Endothelial cell of umbilical vein (primary cell): ENCODE measurements around the gene CSRP1. TPM values are rescaled to one million over a fixed set of nuclear protein-coding genes. Genes with fewer than 3 reads are reported as not detected.

ENCODE experiments used
- BruUV-seq: library from RNA; stranded (reverse); fragments of 400-500 nt; replicated peaks from 2 replicates; lab custom pipeline; 2021; lab: Mats Ljungman, UMichigan
- CTCF ChIA-PET: fragments of 300-600, 350-600 bp; sonication (Branson Sonifier 250); formaldehyde crosslinking; loops from one replicate; lab custom pipeline; 2021; ENCODE audit warnings: antibody characterized with exemption, inconsistent platforms; lab: Charles Lee
- POLR2A ChIA-PET: fragments of 300-600, 350-600 bp; sonication (Branson Sonifier 250); formaldehyde crosslinking; loops from one replicate; lab custom pipeline; 2021; ENCODE audit warnings: antibody characterized with exemption, inconsistent platforms; lab: Charles Lee
- DNase-seq: peaks from one replicate; pipeline ENCODE4 v3.0.0-alpha.2; 2011; ENCODE audit warnings: low read depth, low spot score
- FAIRE-seq: peaks from 2 replicates; lab custom pipeline; 2011; peaks lifted over from hg19 to GRCh38; lab: Jason Lieb, UNC
- H2AFZ ChIP-seq: 2 replicates; pipeline ENCODE4 v1.6.0; 2012; ENCODE audit warnings: low read depth, low read length, control low read depth, inconsistent platforms
- H3K27ac ChIP-seq: 2 replicates; pipeline ENCODE4 v1.5.1; 2011; ENCODE audit warnings: low read depth, mild to moderate bottlenecking, control low read depth, low read length, moderate library complexity; ENCODE audit not compliant: insufficient read depth
- H3K27me3 ChIP-seq, 2 experiments: 2 replicates each; pipeline versions ENCODE4 v1.6.0 to v1.6.1; 2011; ENCODE audit warnings: low read length in 2 of 2, mixed read lengths in 1 of 2; ENCODE audit not compliant: control insufficient read depth in 2 of 2, insufficient read depth in 2 of 2
- H3K36me3 ChIP-seq, 2 experiments: 2 replicates in 1 of 2; 3 replicates in 1 of 2; pipeline ENCODE4 v1.5.1; 2011; ENCODE audit warnings: low read length in 2 of 2, mild to moderate bottlenecking in 1 of 2, moderate library complexity in 1 of 2; ENCODE audit not compliant: control insufficient read depth in 2 of 2, insufficient read depth in 2 of 2; ENCODE audit errors: extremely low read depth in 1 of 2
- H3K4me1 ChIP-seq: 3 replicates; pipeline ENCODE4 v1.5.1; 2011; ENCODE audit warnings: mild to moderate bottlenecking, low read length; ENCODE audit not compliant: control insufficient read depth, insufficient read depth; ENCODE audit errors: extremely low read depth
- H3K4me2 ChIP-seq: 2 replicates; pipeline ENCODE4 v1.6.1; 2011; ENCODE audit warnings: low read length, control low read depth, mixed read lengths; ENCODE audit not compliant: insufficient read depth
- H3K4me3 ChIP-seq, 3 experiments: fragments of 200-600 bp in 1 of 3; sonication (generic), shearing (Covaris generic) in 1 of 3; replicated peaks in 1 of 3; 2 replicates each; pipeline ENCODE4 v1.5.1; 2011 to 2016; ENCODE audit warnings: control low read depth in 3 of 3, low read length in 3 of 3, mild to moderate bottlenecking in 2 of 3, inconsistent platforms in 1 of 3, low read depth in 1 of 3, moderate library complexity in 1 of 3; ENCODE audit not compliant: insufficient read depth in 1 of 3
- H3K79me2 ChIP-seq: 2 replicates; pipeline ENCODE4 v1.6.0; 2012; ENCODE audit warnings: low read length, inconsistent platforms; ENCODE audit not compliant: control insufficient read depth, insufficient read depth
- H3K9ac ChIP-seq: replicated peaks from 2 replicates; pipeline ENCODE3; 2011; ENCODE audit warnings: low read length, control low read depth; ENCODE audit not compliant: insufficient read depth; ENCODE audit errors: extremely low read depth
- H3K9me1 ChIP-seq: replicated peaks from 3 replicates; pipeline ENCODE4 v1.6.0; 2011; ENCODE audit warnings: mild to moderate bottlenecking, low read length; ENCODE audit not compliant: control insufficient read depth, insufficient read depth; ENCODE audit errors: extremely low read depth
- H3K9me3 ChIP-seq: replicated peaks from 2 replicates; pipeline ENCODE4 v1.5.1; 2012; ENCODE audit warnings: low read length, inconsistent platforms; ENCODE audit not compliant: control insufficient read depth, insufficient read depth
- H4K20me1 ChIP-seq: replicated peaks from 2 replicates; pipeline ENCODE3; 2011; ENCODE audit warnings: mild to moderate bottlenecking, low read length; ENCODE audit not compliant: control insufficient read depth, insufficient read depth; ENCODE audit errors: extremely low read depth
- EZH2 ChIP-seq: IDR thresholded peaks from 2 replicates; pipeline ENCODE4 v1.6.1; 2012; ENCODE audit warnings: borderline replicate concordance, low read depth, mild to moderate bottlenecking, moderate library complexity, low read length, inconsistent platforms; ENCODE audit not compliant: severe bottlenecking
- MYC ChIP-seq: IDR thresholded peaks from one replicate; pipeline ENCODE4 v1.6.1; 2011; ENCODE audit warnings: mild to moderate bottlenecking, low read depth, low read length
- POLR2A ChIP-seq: IDR thresholded peaks from 2 replicates; pipeline ENCODE4 v1.6.1; 2012; ENCODE audit warnings: low read depth, mild to moderate bottlenecking, control low read depth, low read length
- POLR2AphosphoS5 ChIP-seq: IDR thresholded peaks from 2 replicates; pipeline ENCODE4 v1.6.1; 2012; ENCODE audit warnings: low read depth, mild to moderate bottlenecking, control low read depth, low read length, moderate library complexity; ENCODE audit not compliant: insufficient read depth
- dilution Hi-C: fragments of 300-500 bp; cut with MboI; formaldehyde crosslinking; loops from one replicate; pipeline ENCODE4 v1.15.0; 2019; ENCODE audit warnings: low sequenced_read_pairs; ENCODE audit not compliant: extremely low pct_ligation_motif_present
- intact Hi-C: fragments of 100-400 bp; cut with micrococcal nuclease; formaldehyde crosslinking; loops from one replicate; pipeline ENCODE4 v1.10.0; 2022
- polyA plus RNA-seq, 4 experiments: library from polyadenylated mRNA; depleted of rRNA in 3 of 4; stranded (reverse) in 3 of 4; unstranded in 1 of 4; fragments of >200 nt; gene quantifications; 2 replicates each; pipeline versions ENCODE4 v1.2.1 to v1.2.3, GENCODE V29; 2011 to 2012; ENCODE audit warnings: missing spikeins in 1 of 4
- total RNA-seq: library from RNA; stranded (reverse); gene quantifications from 2 replicates; pipeline ENCODE4 v1.2.3, GENCODE V29; 2021
- TF ChIP-seq, protein P1 (sequence below), 2 donors: IDR thresholded peaks; 1 replicate in 1 of 2; 2 replicates in 1 of 2; pipeline ENCODE4 v1.5.1; 2011; ENCODE audit warnings: low read length in 2 of 2, mild to moderate bottlenecking in 2 of 2, moderate library complexity in 2 of 2, control low read depth in 1 of 2, inconsistent platforms in 1 of 2, low read depth in 1 of 2; ENCODE audit not compliant: insufficient read depth in 1 of 2; ENCODE audit errors: extremely low read depth in 1 of 2

Gene CSRP1
- total and polyA plus RNA-seq, 2 donors (not counting 3 experiments of a cell fraction or from before 2014, with no cell fraction given): 393 to 510 TPM

DNA sequence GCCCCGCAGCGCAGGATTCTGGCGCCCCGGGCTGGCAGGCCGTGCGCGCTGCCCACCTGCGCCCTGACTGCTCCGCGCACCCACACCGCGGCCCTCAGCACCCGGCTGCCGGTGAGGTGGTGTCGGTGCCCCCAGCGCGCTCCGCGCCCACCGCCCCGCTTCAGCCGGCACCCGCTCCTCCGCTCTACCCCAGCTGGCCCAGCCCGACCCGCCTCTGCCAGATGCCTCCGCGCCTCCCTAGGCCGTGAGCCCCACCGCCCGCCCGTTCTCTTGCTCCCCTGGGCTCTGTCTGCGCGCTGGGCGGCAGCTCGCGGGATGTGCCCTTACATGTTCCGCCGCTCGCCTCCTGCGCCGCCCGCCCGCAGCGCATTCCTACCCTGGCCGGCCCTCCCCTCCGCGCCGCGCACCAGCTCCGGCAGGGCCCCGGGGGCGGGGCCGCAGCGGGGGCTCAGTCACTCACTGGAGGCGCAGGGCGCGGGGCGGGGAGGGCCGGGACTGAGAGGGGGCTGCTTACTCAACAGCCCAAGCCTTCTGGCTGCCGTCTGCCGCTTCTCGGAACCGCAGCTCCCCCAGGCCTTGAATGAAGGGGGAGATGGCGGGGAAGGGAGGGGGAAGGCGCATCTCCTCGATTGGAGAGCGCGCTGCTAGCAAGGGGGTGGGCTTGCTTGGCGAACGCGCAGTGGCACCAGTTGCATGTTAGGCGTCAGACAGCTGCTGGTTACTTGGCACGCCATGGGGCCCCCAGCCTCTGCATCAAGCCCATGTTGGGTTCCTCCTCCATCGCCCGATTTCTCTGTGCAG lies 37.9 kb downstream of the CSRP1 start, which contains the start of gene PHLDA3:
Gene PHLDA3, minus strand, starts transcription at position 345 of the 801 bp plus-strand sequence. CDS start 402 bp downstream, outside the sequence.
- BruUV-seq: TSS peak; percentile 33
- peak; percentile 81 for FAIRE-seq
- H3K27ac ChIP-seq: peak within 1 kb of the TSS; percentile 13
- H3K4me1 ChIP-seq: peaks cover 5% of the 10 kb centered on the region
- H3K9ac ChIP-seq: peak within 1 kb of the TSS; percentile 69
- H3K36me3 ChIP-seq: peaks cover 0 to 12% of the 10 kb centered on the region in 2 experiments
- POLR2A ChIA-PET: interaction anchor here (0.6 to 1.9 kb wide), 9 partner anchors 10 to 619 kb away, joined by 3 to 13 read pairs (median 3); no protein-coding TSS in a partner anchor
- peaks cover 12% of the 10 kb centered on the region for H3K79me2 ChIP-seq
- peak; percentile 86 for DNase-seq
- dilution Hi-C loops (no loop called here), intact Hi-C loops (loop anchor here (1.0 to 2.0 kb wide), 2 partner anchors 11 to 20 kb away; no protein-coding TSS in a partner anchor)
- no peaks in the 10 kb centered on the region for H3K9me3 ChIP-seq
- peaks cover 3% of the 10 kb centered on the region in 2 experiments for H3K27me3 ChIP-seq
- no peaks in the 10 kb centered on the region for H4K20me1 ChIP-seq
- H3K4me3 ChIP-seq: peak within 1 kb of the TSS; percentile 13 to 85 (median 53)
- peak within 1 kb of the TSS; percentile 92 for H2AFZ ChIP-seq
- H3K4me2 ChIP-seq: peak within 1 kb of the TSS; percentile 32
- TF ChIP-seq POLR2AphosphoS5: peak; percentile 72
- TF ChIP-seq MYC: no peak
- TF ChIP-seq, protein P1, sequence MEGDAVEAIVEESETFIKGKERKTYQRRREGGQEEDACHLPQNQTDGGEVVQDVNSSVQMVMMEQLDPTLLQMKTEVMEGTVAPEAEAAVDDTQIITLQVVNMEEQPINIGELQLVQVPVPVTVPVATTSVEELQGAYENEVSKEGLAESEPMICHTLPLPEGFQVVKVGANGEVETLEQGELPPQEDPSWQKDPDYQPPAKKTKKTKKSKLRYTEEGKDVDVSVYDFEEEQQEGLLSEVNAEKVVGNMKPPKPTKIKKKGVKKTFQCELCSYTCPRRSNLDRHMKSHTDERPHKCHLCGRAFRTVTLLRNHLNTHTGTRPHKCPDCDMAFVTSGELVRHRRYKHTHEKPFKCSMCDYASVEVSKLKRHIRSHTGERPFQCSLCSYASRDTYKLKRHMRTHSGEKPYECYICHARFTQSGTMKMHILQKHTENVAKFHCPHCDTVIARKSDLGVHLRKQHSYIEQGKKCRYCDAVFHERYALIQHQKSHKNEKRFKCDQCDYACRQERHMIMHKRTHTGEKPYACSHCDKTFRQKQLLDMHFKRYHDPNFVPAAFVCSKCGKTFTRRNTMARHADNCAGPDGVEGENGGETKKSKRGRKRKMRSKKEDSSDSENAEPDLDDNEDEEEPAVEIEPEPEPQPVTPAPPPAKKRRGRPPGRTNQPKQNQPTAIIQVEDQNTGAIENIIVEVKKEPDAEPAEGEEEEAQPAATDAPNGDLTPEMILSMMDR (IDR thresholded peaks at IDR 0.05; ENCODE audit: extremely low read depth in 1 of 2, insufficient read depth in 1 of 2, low read depth in 1 of 2, low read length in 2 of 2): no peak
- peak; percentile 83 for TF ChIP-seq POLR2A
- TF ChIP-seq EZH2: no peak
- CTCF ChIA-PET: interaction anchor here (0.8 to 3.1 kb wide), 13 partner anchors 9 to 324 kb away, joined by 3 to 38 read pairs (median 4); no protein-coding TSS in a partner anchor
- H3K9me1 ChIP-seq: no peaks in the 10 kb centered on the region
